Astrocyte (in vitro differentiated cells and primary cell): Measurements from ENCODE around the gene KCNMA1.

Experiments used
- EZH2 ChIP-seq: IDR thresholded peaks from 2 replicates; pipeline ENCODE4 v1.6.1; 2012; ENCODE audit warnings: mild to moderate bottlenecking, low read length, inconsistent platforms; ENCODE audit not compliant: insufficient read depth
- TF ChIP-seq, protein P1 (sequence below): IDR thresholded peaks from 2 replicates; pipeline ENCODE4 v1.5.1; 2011; ENCODE audit warnings: low read depth, mild to moderate bottlenecking, inconsistent platforms, low read length, moderate library complexity; ENCODE audit not compliant: insufficient read depth

GRCh38 chr10:77105761-77106221 lies 531.8 kb downstream of the KCNMA1 start:
- TF ChIP-seq, protein P1, sequence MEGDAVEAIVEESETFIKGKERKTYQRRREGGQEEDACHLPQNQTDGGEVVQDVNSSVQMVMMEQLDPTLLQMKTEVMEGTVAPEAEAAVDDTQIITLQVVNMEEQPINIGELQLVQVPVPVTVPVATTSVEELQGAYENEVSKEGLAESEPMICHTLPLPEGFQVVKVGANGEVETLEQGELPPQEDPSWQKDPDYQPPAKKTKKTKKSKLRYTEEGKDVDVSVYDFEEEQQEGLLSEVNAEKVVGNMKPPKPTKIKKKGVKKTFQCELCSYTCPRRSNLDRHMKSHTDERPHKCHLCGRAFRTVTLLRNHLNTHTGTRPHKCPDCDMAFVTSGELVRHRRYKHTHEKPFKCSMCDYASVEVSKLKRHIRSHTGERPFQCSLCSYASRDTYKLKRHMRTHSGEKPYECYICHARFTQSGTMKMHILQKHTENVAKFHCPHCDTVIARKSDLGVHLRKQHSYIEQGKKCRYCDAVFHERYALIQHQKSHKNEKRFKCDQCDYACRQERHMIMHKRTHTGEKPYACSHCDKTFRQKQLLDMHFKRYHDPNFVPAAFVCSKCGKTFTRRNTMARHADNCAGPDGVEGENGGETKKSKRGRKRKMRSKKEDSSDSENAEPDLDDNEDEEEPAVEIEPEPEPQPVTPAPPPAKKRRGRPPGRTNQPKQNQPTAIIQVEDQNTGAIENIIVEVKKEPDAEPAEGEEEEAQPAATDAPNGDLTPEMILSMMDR, result no peak
- TF ChIP-seq EZH2, result no peak
